BLaER1 (cell line): ENCODE results near the gene CERS4.
"Not testable (repeated sequence)": the region's sequence is repeated elsewhere in the genome, so short reads cannot be mapped to it uniquely, and the experiment has no call there.

Experiments
- H3K27ac ChIP-seq: shearing (Covaris generic); formaldehyde crosslinking; 2 replicates; pipeline ENCODE4 v1.8.1; 2022
- H3K27me3 ChIP-seq: shearing (Covaris generic); formaldehyde crosslinking; 2 replicates; pipeline ENCODE4 v1.8.1; 2022
- H3K36me3 ChIP-seq: shearing (Covaris generic); formaldehyde crosslinking; 2 replicates; pipeline ENCODE4 v1.8.1; 2022
- H3K4me1 ChIP-seq: shearing (Covaris generic); formaldehyde crosslinking; 2 replicates; pipeline ENCODE4 v1.8.1; 2022
- H3K4me2 ChIP-seq: shearing (Covaris generic); formaldehyde crosslinking; 2 replicates; pipeline ENCODE4 v1.8.1; 2022
- H3K4me3 ChIP-seq: shearing (Covaris generic); formaldehyde crosslinking; 2 replicates; pipeline ENCODE4 v1.8.1; 2022
- H3K9ac ChIP-seq: shearing (Covaris generic); formaldehyde crosslinking; 2 replicates; pipeline ENCODE4 v1.8.1; 2022
- H3K9me3 ChIP-seq: shearing (Covaris generic); formaldehyde crosslinking; 2 replicates; pipeline ENCODE4 v1.8.1; 2022
- H4K20me1 ChIP-seq: shearing (Covaris generic); formaldehyde crosslinking; 2 replicates; pipeline ENCODE4 v1.8.1; 2022
- Cebpa-rat ChIP-seq: shearing (Covaris generic); IDR thresholded peaks from 2 replicates; pipeline ENCODE4 v1.8.1; 2022

CERS4 gene

GRCh38 chr19:8259922-8260247, 50.7 kb downstream of the CERS4 start:
- no peak for TF ChIP-seq Cebpa-rat
- peaks cover 84% of the 10 kb centered on the region for H3K36me3 ChIP-seq
- H3K4me2 ChIP-seq, result no peak overlapping the region
- no peaks in the 10 kb centered on the region for H3K27me3 ChIP-seq
- H3K4me1 ChIP-seq, result no peaks in the 10 kb centered on the region; the same call in 1 of the 2 replicates
- H3K4me3 ChIP-seq, result no peak overlapping the region
- no peak overlapping the region for H3K9ac ChIP-seq
- no peaks in the 10 kb centered on the region for H3K9me3 ChIP-seq
- no peaks in the 10 kb centered on the region for H4K20me1 ChIP-seq
- H3K27ac ChIP-seq, result no peak overlapping the region

DNA sequence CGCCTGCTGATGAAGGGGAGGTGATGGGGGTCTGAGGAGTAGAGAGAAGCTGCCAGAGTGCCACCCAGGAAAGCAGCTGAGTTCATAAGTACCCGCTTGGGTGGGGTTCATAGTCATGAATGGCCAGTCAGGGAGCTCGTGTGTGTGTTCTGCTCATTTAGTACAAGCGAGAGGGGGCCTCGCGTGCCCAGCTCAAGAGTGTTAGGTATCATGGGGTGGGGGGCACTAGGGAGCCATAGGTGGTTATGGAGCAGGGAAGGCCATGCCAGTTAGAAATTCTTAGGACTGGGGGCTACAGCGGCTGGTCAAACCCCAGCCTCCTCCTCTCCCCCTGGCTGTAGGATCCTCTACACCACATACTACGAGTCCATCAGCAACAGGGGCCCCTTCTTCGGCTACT, 52.2 kb downstream of the CERS4 start:
- H3K4me1 ChIP-seq, result peaks cover under 1% of the 10 kb centered on the region; the same call in 1 of the 2 replicates
- H3K9me3 ChIP-seq, result no peaks in the 10 kb centered on the region
- no peak for TF ChIP-seq Cebpa-rat
- H4K20me1 ChIP-seq, result no peaks in the 10 kb centered on the region
- no peak overlapping the region for H3K27ac ChIP-seq
- H3K4me3 ChIP-seq, result no peak overlapping the region
- no peaks in the 10 kb centered on the region for H3K27me3 ChIP-seq
- no peak overlapping the region for H3K4me2 ChIP-seq
- H3K9ac ChIP-seq, result no peak overlapping the region
- H3K36me3 ChIP-seq, result peaks cover 69% of the 10 kb centered on the region

DNA sequence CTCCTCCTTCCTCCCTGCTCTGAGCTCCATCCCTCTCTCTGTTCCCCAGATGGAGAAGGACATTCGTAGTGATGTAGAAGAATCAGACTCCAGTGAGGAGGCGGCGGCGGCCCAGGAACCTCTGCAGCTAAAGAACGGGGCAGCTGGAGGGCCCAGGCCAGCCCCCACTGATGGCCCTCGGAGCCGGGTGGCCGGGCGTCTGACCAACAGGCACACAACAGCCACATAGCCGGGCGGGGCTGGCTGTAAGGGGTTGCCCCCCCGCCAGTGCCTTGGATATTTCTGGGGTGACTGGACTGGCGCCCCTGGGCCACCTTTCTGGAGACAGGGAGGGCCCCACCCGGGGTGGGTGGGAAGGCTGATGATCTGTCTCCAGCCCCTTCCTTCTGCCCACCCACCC, 52.7 kb downstream of the CERS4 start:
- Histone ChIP-seq H3K4me3 (no peak overlapping the region), H3K27me3 (no peaks in the 10 kb centered on the region), H4K20me1 (no peaks in the 10 kb centered on the region), H3K9me3 (no peaks in the 10 kb centered on the region), H3K36me3 (peaks cover 64% of the 10 kb centered on the region), H3K4me2 (no peak overlapping the region), H3K4me1 (peaks cover 4% of the 10 kb centered on the region; the same call in 1 of the 2 replicates), H3K27ac (no peak overlapping the region), H3K9ac (no peak overlapping the region)
- TF ChIP-seq Cebpa-rat, result no peak

DNA sequence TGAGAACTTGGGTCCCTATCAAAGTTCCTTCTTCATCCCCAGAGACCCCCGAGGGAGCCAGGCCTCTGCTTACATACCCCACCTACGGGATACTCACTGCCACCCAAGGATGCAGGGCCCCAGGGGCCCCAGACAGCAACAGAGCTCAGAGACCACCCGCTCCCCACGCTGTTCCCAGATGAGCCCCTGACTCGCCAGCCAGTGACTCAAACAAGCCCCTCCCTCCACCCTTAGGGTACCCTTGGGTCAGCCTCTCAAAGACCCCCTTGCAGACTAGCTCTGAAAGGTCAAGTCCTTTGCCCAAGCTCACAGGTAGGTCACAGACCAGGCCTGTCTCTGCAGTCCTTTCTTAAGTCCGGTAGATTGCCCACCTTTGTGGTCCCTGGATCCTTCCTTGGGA, 53.3 kb downstream of the CERS4 start:
- Histone ChIP-seq H3K4me1 (peaks cover 9% of the 10 kb centered on the region), H3K4me2 (no peak overlapping the region), H3K27ac (no peak overlapping the region), H3K9me3 (no peaks in the 10 kb centered on the region), H4K20me1 (no peaks in the 10 kb centered on the region), H3K4me3 (no peak overlapping the region), H3K36me3 (peaks cover 58% of the 10 kb centered on the region), H3K27me3 (no peaks in the 10 kb centered on the region), H3K9ac (no peak overlapping the region)
- no peak for TF ChIP-seq Cebpa-rat

- H3K36me3 ChIP-seq, result peaks cover 40% of the 10 kb centered on the region
- not testable (repeated sequence) for H3K9ac ChIP-seq, H4K20me1 ChIP-seq, H3K9me3 ChIP-seq, H3K27ac ChIP-seq, H3K4me3 ChIP-seq, H3K4me2 ChIP-seq, H3K27me3 ChIP-seq
- H3K4me1 ChIP-seq, result peaks cover 27% of the 10 kb centered on the region
Measured at GRCh38 chr19:8264248-8264647, 55.1 kb downstream of the CERS4 start.

GRCh38 chr19:8265872-8266271, 56.7 kb downstream of the CERS4 start:
- no peak overlapping the region for H3K9ac ChIP-seq
- no peaks in the 10 kb centered on the region for H3K9me3 ChIP-seq
- H3K36me3 ChIP-seq, result peaks cover 25% of the 10 kb centered on the region
- no peaks in the 10 kb centered on the region for H4K20me1 ChIP-seq
- H3K4me1 ChIP-seq, result peaks cover 36% of the 10 kb centered on the region
- no peak overlapping the region for H3K4me2 ChIP-seq
- no peak overlapping the region for H3K27ac ChIP-seq
- H3K27me3 ChIP-seq, result no peaks in the 10 kb centered on the region
- no peak overlapping the region for H3K4me3 ChIP-seq
- TF ChIP-seq Cebpa-rat, result no peak

DNA sequence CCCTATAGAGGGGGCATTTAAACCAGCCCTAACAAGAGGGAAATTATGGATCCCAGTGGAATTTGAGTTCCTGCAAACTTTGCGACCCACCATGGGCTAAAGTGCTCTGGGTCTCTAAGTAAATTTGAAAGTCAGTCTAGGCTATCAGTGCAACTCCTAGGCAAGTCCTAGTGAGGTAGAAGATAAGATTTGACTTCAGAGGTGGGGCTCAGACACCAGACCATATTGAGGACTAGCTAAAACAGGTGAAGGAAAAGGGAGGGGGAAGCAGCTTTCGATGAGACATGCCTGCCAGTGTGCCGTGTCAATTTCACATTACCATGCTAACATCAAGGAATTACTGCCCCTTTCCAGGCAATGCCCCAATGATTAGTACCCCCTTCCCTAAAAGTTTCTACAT, 60.6 kb downstream of the CERS4 start:
- TF ChIP-seq Cebpa-rat, result no peak
- H4K20me1 ChIP-seq, result no peaks in the 10 kb centered on the region
- H3K36me3 ChIP-seq, result no peaks in the 10 kb centered on the region
- no peaks in the 10 kb centered on the region for H3K27me3 ChIP-seq
- H3K27ac ChIP-seq, result peak overlapping the region; percentile 87
- no peaks in the 10 kb centered on the region for H3K9me3 ChIP-seq
- H3K4me2 ChIP-seq, result peak overlapping the region; percentile 85
- H3K4me1 ChIP-seq, result peaks cover 42% of the 10 kb centered on the region
- 0 out of 2 replicates have a peak overlapping the region, but pooled peaks have one; percentile 52 for H3K4me3 ChIP-seq
- H3K9ac ChIP-seq, result 0 out of 2 replicates have a peak overlapping the region, but pooled peaks have one; percentile 80

DNA sequence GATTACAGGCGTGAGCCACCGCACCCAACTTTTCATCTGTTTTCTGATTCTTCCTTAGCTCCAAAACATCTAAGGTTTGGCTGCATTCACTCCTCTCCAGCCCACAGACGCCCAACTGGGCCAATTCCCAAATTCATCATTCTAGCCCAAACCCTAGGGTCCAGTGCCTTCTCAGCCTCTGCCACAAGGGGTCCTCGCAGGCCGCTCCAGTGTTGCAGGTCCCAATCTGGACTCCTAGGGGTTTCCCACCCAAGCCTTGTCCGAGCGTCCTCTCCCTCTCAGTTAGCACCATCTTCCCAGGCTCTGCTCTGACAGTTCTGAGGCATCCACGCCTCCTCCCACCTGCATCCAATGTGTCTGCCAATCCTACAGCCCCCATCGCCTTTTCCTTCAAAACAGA, 67.3 kb downstream of the CERS4 start:
- H3K4me3 ChIP-seq, H3K27me3 ChIP-seq, H3K27ac ChIP-seq, H4K20me1 ChIP-seq, H3K9me3 ChIP-seq, H3K4me1 ChIP-seq, H3K9ac ChIP-seq, H3K36me3 ChIP-seq, H3K4me2 ChIP-seq: not testable (repeated sequence)

- not testable (repeated sequence) for H3K27ac ChIP-seq, H3K9ac ChIP-seq, H3K4me2 ChIP-seq, H3K9me3 ChIP-seq, H3K4me1 ChIP-seq, H3K4me3 ChIP-seq, H3K27me3 ChIP-seq, H4K20me1 ChIP-seq, H3K36me3 ChIP-seq
Measured at GRCh38 chr19:8291337-8291736, 82.2 kb downstream of the CERS4 start.

DNA sequence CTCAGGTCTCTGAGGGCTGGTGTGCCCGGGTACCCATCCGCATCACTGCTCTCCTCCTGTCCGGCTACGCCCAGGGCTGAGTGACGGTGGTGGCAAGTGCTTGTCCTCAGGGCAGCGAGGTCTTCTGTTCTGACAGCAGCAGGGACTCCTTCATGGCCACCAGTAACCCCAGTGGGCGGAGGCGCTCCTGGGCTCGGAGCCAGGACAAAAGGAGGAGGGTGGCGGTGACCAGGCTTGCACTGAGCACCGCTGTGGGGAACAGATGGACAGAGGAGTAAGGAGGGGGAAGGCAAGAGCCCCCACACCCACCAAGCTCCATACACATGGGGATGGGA, 93.2 kb downstream of the CERS4 start:
- Histone ChIP-seq H3K4me3 (no peak overlapping the region), H4K20me1 (peaks cover 52% of the 10 kb centered on the region), H3K9me3 (no peaks in the 10 kb centered on the region), H3K4me1 (peaks cover 50% of the 10 kb centered on the region), H3K4me2 (no peak overlapping the region), H3K27ac (peak overlapping the region; percentile 23; the same call in 1 of the 2 replicates), H3K27me3 (no peaks in the 10 kb centered on the region), H3K9ac (no peak overlapping the region), H3K36me3 (peaks cover 51% of the 10 kb centered on the region)
- TF ChIP-seq Cebpa-rat, result no peak

DNA sequence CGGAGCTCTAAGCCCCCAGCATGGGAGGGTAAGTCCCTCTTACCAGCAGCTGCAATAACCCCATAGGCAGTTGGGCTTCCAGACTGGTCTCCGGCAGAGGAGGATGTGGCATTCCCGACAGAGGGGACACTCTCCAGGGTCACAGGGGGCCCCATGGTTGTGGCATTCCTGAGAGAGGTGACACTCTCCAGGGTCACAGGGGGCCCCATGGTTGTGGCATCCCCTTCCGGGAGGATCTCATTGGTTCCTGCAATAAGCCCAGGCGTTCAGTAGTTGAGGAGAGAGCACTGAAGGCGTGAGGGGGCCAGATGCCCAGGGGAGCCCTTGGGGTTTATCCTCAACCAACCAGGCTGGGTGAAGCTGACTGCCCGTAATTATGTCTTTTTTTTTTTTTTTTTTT, 93.6 kb downstream of the CERS4 start:
- Histone ChIP-seq H3K27me3 (no peaks in the 10 kb centered on the region), H3K4me3 (no peak overlapping the region), H3K4me1 (peaks cover 51% of the 10 kb centered on the region), H3K36me3 (peaks cover 51% of the 10 kb centered on the region), H3K4me2 (no peak overlapping the region), H3K9me3 (no peaks in the 10 kb centered on the region), H3K9ac (no peak overlapping the region), H4K20me1 (peaks cover 52% of the 10 kb centered on the region), H3K27ac (0 out of 2 replicates have a peak overlapping the region, but pooled peaks have one; percentile 23)
- no peak for TF ChIP-seq Cebpa-rat
